SK-N-SH (cell line): Measurements from ENCODE around the gene RPL19. TPM values are rescaled to one million over a fixed set of nuclear protein-coding genes. Genes with fewer than 3 reads are reported as not detected.

Experiments used
- CTCF ChIA-PET: fragments of 300-600, 350-600 bp; formaldehyde crosslinking; extraction: SDS; loops from one replicate; lab custom pipeline; 2021; lab: Yijun Ruan, JAX
- POLR2A ChIA-PET: fragments of 350-600 bp; sonication (Branson Sonifier 250); formaldehyde crosslinking; extraction: SDS; loops from one replicate; lab custom pipeline; 2020; ENCODE audit warnings: antibody characterized with exemption, inconsistent platforms; lab: Yijun Ruan, JAX
- DNase-seq: peaks from one replicate; pipeline ENCODE4 v3.0.0; 2012
- H2AFZ ChIP-seq: fragments of 200-600 bp; sonication (generic); 2 replicates; pipeline ENCODE4 v1.8.1; 2016; ENCODE audit warnings: antibody characterized with exemption, mild to moderate bottlenecking, low read depth
- H3F3A ChIP-seq: fragments of 200-600 bp; sonication (generic); replicated peaks from 2 replicates; pipeline ENCODE3; 2016; ENCODE audit warnings: antibody characterized with exemption, mild to moderate bottlenecking; ENCODE audit not compliant: insufficient read depth
- H3K27ac ChIP-seq, 2 experiments: fragments of 200-500 bp in 1 of 2; fragments of 200-600 bp in 1 of 2; sonication (Bioruptor generic) in 1 of 2; sonication (generic), shearing (Covaris generic) in 1 of 2; 2 replicates each; pipeline versions ENCODE4 v1.5.1 to v1.6.1; 2014 to 2016; ENCODE audit warnings: low read depth in 2 of 2, inconsistent platforms in 1 of 2, low read length in 1 of 2, mild to moderate bottlenecking in 1 of 2, mixed read lengths in 1 of 2
- H3K27me3 ChIP-seq: fragments of 200-600 bp; sonication (generic), shearing (Covaris generic); 2 replicates; pipeline ENCODE4 v1.6.1; 2016; ENCODE audit warnings: mixed run types; ENCODE audit not compliant: insufficient read depth
- H3K36me3 ChIP-seq, 2 experiments: fragments of 200-500 bp in 1 of 2; fragments of 200-600 bp in 1 of 2; sonication (Bioruptor generic) in 1 of 2; sonication (generic) in 1 of 2; replicated peaks in 1 of 2; 2 replicates each; pipeline versions ENCODE3 to v1.5.1; 2014 to 2016; ENCODE audit warnings: low read length in 1 of 2, mild to moderate bottlenecking in 1 of 2; ENCODE audit not compliant: insufficient read depth in 2 of 2, control insufficient read depth in 1 of 2
- H3K4me1 ChIP-seq, 2 experiments: fragments of 200-500 bp in 1 of 2; fragments of 200-600 bp in 1 of 2; sonication (Bioruptor generic) in 1 of 2; sonication (generic), shearing (Covaris generic) in 1 of 2; 2 replicates each; pipeline versions ENCODE4 v1.5.1 to v1.6.1; 2014 to 2016; ENCODE audit warnings: low read depth in 1 of 2, low read length in 1 of 2, mixed run types in 1 of 2; ENCODE audit not compliant: insufficient read depth in 2 of 2, control insufficient read depth in 1 of 2
- H3K4me2 ChIP-seq: fragments of 200-600 bp; sonication (generic), shearing (Covaris generic); 2 replicates; pipeline ENCODE4 v1.6.1; 2017; ENCODE audit warnings: mixed run types
- H3K4me3 ChIP-seq, 2 experiments: fragments of 200-500 bp in 1 of 2; fragments of 200-600 bp in 1 of 2; sonication (Bioruptor generic) in 1 of 2; sonication (generic), shearing (Covaris generic) in 1 of 2; 2 replicates each; pipeline versions ENCODE4 v1.5.1 to v1.8.1; 2014 to 2016; ENCODE audit warnings: low read depth in 2 of 2, inconsistent platforms in 1 of 2, low read length in 1 of 2, mild to moderate bottlenecking in 1 of 2, mixed read lengths in 1 of 2, moderate library complexity in 1 of 2
- H3K79me2 ChIP-seq: fragments of 200-600 bp; sonication (generic); 2 replicates; pipeline ENCODE4 v1.8.1; 2017; ENCODE audit warnings: mild to moderate bottlenecking; ENCODE audit not compliant: insufficient read depth
- H3K9ac ChIP-seq: fragments of 200-600 bp; sonication (generic); 2 replicates; pipeline ENCODE4 v1.6.1; 2017; ENCODE audit warnings: mixed run types
- H3K9me2 ChIP-seq: fragments of 200-600 bp; sonication (generic); 2 replicates; pipeline ENCODE4 v1.6.1; 2017; ENCODE audit warnings: mixed run types
- H3K9me3 ChIP-seq: fragments of 200-600 bp; sonication (generic); 2 replicates; pipeline ENCODE4 v1.6.1; 2017; ENCODE audit warnings: mixed run types, mild to moderate bottlenecking, moderate library complexity
- H4K20me1 ChIP-seq: fragments of 200-600 bp; sonication (generic); 2 replicates; pipeline ENCODE4 v1.6.1; 2017; ENCODE audit warnings: mild to moderate bottlenecking, mixed run types; ENCODE audit not compliant: insufficient read depth
- EP300 ChIP-seq, 2 experiments: IDR thresholded peaks; 2 replicates each; pipeline versions ENCODE4 v1.4.0 to v1.6.1; 2012; ENCODE audit warnings: borderline replicate concordance in 1 of 2, low read depth in 1 of 2, low read length in 1 of 2
- FOSL2 ChIP-seq: IDR thresholded peaks from 2 replicates; pipeline ENCODE4 v1.4.0; 2012; ENCODE audit warnings: low read depth, mild to moderate bottlenecking, moderate library complexity, borderline replicate concordance
- IRF3 ChIP-seq: fragments of 150-350 bp; IDR thresholded peaks from 2 replicates; pipeline ENCODE4 v1.6.1; 2016; ENCODE audit warnings: mild to moderate bottlenecking, low read depth, low read length
- JUND ChIP-seq: IDR thresholded peaks from 2 replicates; pipeline ENCODE4 v1.4.0; 2012
- MXI1 ChIP-seq: IDR thresholded peaks from 2 replicates; pipeline ENCODE4 v1.6.1; 2012; ENCODE audit warnings: mild to moderate bottlenecking, low read depth, low read length, improper control_type of control experiment
- POLR2AphosphoS5 ChIP-seq: IDR thresholded peaks from 2 replicates; pipeline ENCODE4 v1.6.1; 2012; ENCODE audit warnings: low read depth, low read length
- SMC3 ChIP-seq: IDR thresholded peaks from 2 replicates; pipeline ENCODE4 v1.6.1; 2012; ENCODE audit warnings: low read depth, low read length, improper control_type of control experiment
- TCF12 ChIP-seq: IDR thresholded peaks from 2 replicates; pipeline ENCODE4 v1.4.0; 2012
- TEAD4 ChIP-seq: IDR thresholded peaks from 2 replicates; pipeline ENCODE4 v1.4.0; 2012; ENCODE audit warnings: mild to moderate bottlenecking, borderline replicate concordance; ENCODE audit not compliant: insufficient read depth
- YY1 ChIP-seq: IDR thresholded peaks from 2 replicates; pipeline ENCODE4 v1.4.0; 2012; ENCODE audit warnings: low read depth, mild to moderate bottlenecking
- WGBS: methylation state at CpG from one replicate; pipeline ENCODE4 v1.1.6; 2017; ENCODE audit warnings: low lambda C conversion rate; 5-methylcytosine and 5-hydroxymethylcytosine counted together
- polyA plus RNA-seq, 3 experiments: library from polyadenylated mRNA; depleted of rRNA; stranded (reverse); fragments of >200 nt; gene quantifications; 2 replicates each; pipeline ENCODE4 v1.2.3, GENCODE V29; 2012

RPL19 gene
- polyA plus RNA-seq, 1 of the 3 experiments (the other 2 are of a cell fraction): 3,473 TPM

- no peak overlapping the region for H3K27ac ChIP-seq
- CTCF ChIA-PET: interaction anchor here (1.3 to 3.9 kb wide), 5 partner anchors 10 to 23 kb away, joined by 4 to 31 read pairs (median 7); no protein-coding TSS in a partner anchor
Measured at GRCh38 chr17:39222151-39222550, 22.1 kb downstream of the RPL19 start.

GRCh38 chr17:39222866-39223834, 23.1 kb downstream of the RPL19 start:
- TF ChIP-seq TCF12: no peak
- TF ChIP-seq EP300 (IDR thresholded peaks at IDR 0.05; ENCODE audit: borderline replicate concordance in 1 of 2, low read depth in 1 of 2, low read length in 1 of 2): no peak
- TF ChIP-seq YY1: no peak
- no peak for TF ChIP-seq FOSL2
- no peak for TF ChIP-seq SMC3
- no peaks in the 10 kb centered on the region for H3K27me3 ChIP-seq
- no peaks in the 10 kb centered on the region for H3K9me3 ChIP-seq
- peaks cover 0 to 9% of the 10 kb centered on the region in 2 experiments; a peak in 1 of 4 replicates for H3K4me1 ChIP-seq
- peaks cover 6% of the 10 kb centered on the region for H3F3A ChIP-seq
- H4K20me1 ChIP-seq: no peaks in the 10 kb centered on the region
- no peaks in the 10 kb centered on the region for H3K9me2 ChIP-seq
- no peak overlapping the region for H3K27ac ChIP-seq
- no peak overlapping the region for H3K4me2 ChIP-seq
- no peak overlapping the region for H3K4me3 ChIP-seq
- H3K79me2 ChIP-seq: no peaks in the 10 kb centered on the region
- ChIA-PET CTCF (interaction anchor here (1.1 to 3.9 kb wide), 8 partner anchors 9 to 24 kb away, joined by 3 to 31 read pairs (median 6); no protein-coding TSS in a partner anchor), POLR2A (interaction anchor here (0.6 to 0.8 kb wide), 2 partner anchors 10 to 23 kb away, joined by 3 read pairs; partner anchors contain the start of gene RPL19)
- H3K9ac ChIP-seq: no peak overlapping the region
- WGBS: 79% methylated on average over 6 of the region's 9 CpGs
- DNase-seq: no peak
- H2AFZ ChIP-seq: no peak overlapping the region
- H3K36me3 ChIP-seq: no peaks in the 10 kb centered on the region

More at GRCh38 chr17:39222151-39222550, 22.1 kb downstream of the RPL19 start:
- DNase-seq: no peak
- H3K9me2 ChIP-seq: no peaks in the 10 kb centered on the region
- H2AFZ ChIP-seq: no peak overlapping the region
- no peaks in the 10 kb centered on the region for H3K36me3 ChIP-seq
- H3K79me2 ChIP-seq: no peaks in the 10 kb centered on the region
- WGBS: 93% methylated on average over 4 of the region's 7 CpGs
- no peaks in the 10 kb centered on the region for H3K9me3 ChIP-seq
- H3F3A ChIP-seq: peaks cover 6% of the 10 kb centered on the region
- POLR2A ChIA-PET: no interaction called here
- H3K4me3 ChIP-seq: no peak overlapping the region
- H4K20me1 ChIP-seq: no peaks in the 10 kb centered on the region
- no peak overlapping the region for H3K9ac ChIP-seq
- H3K4me1 ChIP-seq: peaks cover 0 to 9% of the 10 kb centered on the region in 2 experiments; a peak in 1 of 4 replicates
- TF ChIP-seq YY1 (no peak), MXI1 (no peak), JUND (no peak), TEAD4 (no peak), IRF3 (no peak), SMC3 (no peak), POLR2AphosphoS5 (no peak), TCF12 (no peak), EP300 (IDR thresholded peaks at IDR 0.05; ENCODE audit: borderline replicate concordance in 1 of 2, low read depth in 1 of 2, low read length in 1 of 2) (no peak)
- no peak overlapping the region for H3K4me2 ChIP-seq
- no peaks in the 10 kb centered on the region for H3K27me3 ChIP-seq
